HepG2 (cell line): ENCODE data around the gene JMJD6. TPM values are rescaled to one million over a fixed set of nuclear protein-coding genes. Genes with fewer than 3 reads are reported as not detected.

Source experiments
- FOXP1 ChIP-seq, 2 experiments: fragments of 450-650 bp in 1 of 2; IDR thresholded peaks; 2 replicates each; pipeline ENCODE4 v1.6.1; 2017 to 2018; ENCODE audit warnings: antibody characterized with exemption in 1 of 2
- HNRNPLL ChIP-seq: fragments of 200-400 bp; formaldehyde crosslinking; IDR thresholded peaks from 2 replicates; pipeline ENCODE4 v1.6.1; 2017; ENCODE audit warnings: mild to moderate bottlenecking, low read depth, low read length; ENCODE audit not compliant: poor library complexity, severe bottlenecking
- JUNB ChIP-seq: sonication (generic); formaldehyde crosslinking; IDR thresholded peaks from 2 replicates; pipeline ENCODE4 v1.8.0; 2022; ENCODE audit warnings: missing genetic modification reagents, mild to moderate bottlenecking, borderline replicate concordance
- NFYB ChIP-seq: sonication (generic); formaldehyde crosslinking; IDR thresholded peaks from 2 replicates; pipeline ENCODE4 v1.4.0; 2020; ENCODE audit warnings: missing genetic modification reagents
- PITX1 ChIP-seq: sonication (generic); formaldehyde crosslinking; IDR thresholded peaks from 2 replicates; pipeline ENCODE4 v1.5.1; 2020; ENCODE audit warnings: mild to moderate bottlenecking, missing genetic modification reagents
- POLR2AphosphoS2 ChIP-seq: IDR thresholded peaks from 2 replicates; pipeline ENCODE4 v1.6.1; 2011; ENCODE audit warnings: low read depth, low read length, improper control_type of control experiment
- XBP1 ChIP-seq: sonication (generic); formaldehyde crosslinking; IDR thresholded peaks from 2 replicates; pipeline ENCODE4 v1.5.0; 2020; ENCODE audit warnings: missing genetic modification reagents
- ZNF292 ChIP-seq: sonication (generic); formaldehyde crosslinking; IDR thresholded peaks from 2 replicates; pipeline ENCODE4 v1.8.1; 2022; ENCODE audit warnings: mild to moderate bottlenecking, low read depth, missing genetic modification reagents, borderline replicate concordance
- ZNF567 ChIP-seq: sonication (generic); formaldehyde crosslinking; IDR thresholded peaks from 2 replicates; pipeline ENCODE4 v1.8.1; 2023; ENCODE audit warnings: mild to moderate bottlenecking, missing genetic modification reagents, borderline replicate concordance
- ZNF747 ChIP-seq: sonication (generic); formaldehyde crosslinking; IDR thresholded peaks from 2 replicates; pipeline ENCODE4 v1.8.1; 2023; ENCODE audit warnings: missing genetic modification reagents, mild to moderate bottlenecking, borderline replicate concordance
- polyA plus RNA-seq, 8 experiments: library from polyadenylated mRNA; depleted of rRNA in 3 of 8; stranded (reverse) in 7 of 8; unstranded in 1 of 8; fragments of >200 nt; fragmentation: Illumina TruSeq in 4 of 8; extraction: Trizol in 4 of 8; gene quantifications; 2 replicates each; pipeline versions ENCODE4 v1.2.1 to v1.2.3, GENCODE V29; 2011 to 2016; ENCODE audit warnings: low read depth in 4 of 8, missing spikeins in 1 of 8, mixed read lengths in 1 of 8; ENCODE audit not compliant: insufficient read depth in 1 of 8
- total RNA-seq, 5 experiments: library from RNA; depleted of rRNA; stranded (reverse); fragments of >200 nt; fragmentation: Illumina TruSeq; extraction: Trizol; gene quantifications; 2 replicates each; pipeline ENCODE4 v1.2.3, GENCODE V29; 2016; ENCODE audit warnings: low read depth in 1 of 5
- TF ChIP-seq, protein P1 (sequence below): sonication (generic); formaldehyde crosslinking; conservative IDR thresholded peaks from 2 replicates; pipeline ENCODE4 v1.8.0; 2022; ENCODE audit warnings: mild to moderate bottlenecking, moderate library complexity, missing genetic modification reagents
- TF ChIP-seq, protein P2 (sequence below): IDR thresholded peaks from 2 replicates; pipeline ENCODE4 v1.6.1; 2016; ENCODE audit warnings: low read depth, control low read depth
- TF ChIP-seq, protein P3 (sequence below): IDR thresholded peaks from 2 replicates; pipeline ENCODE4 v1.6.1; 2016; ENCODE audit warnings: mild to moderate bottlenecking
- TF ChIP-seq, protein P4 (sequence below): sonication (generic); formaldehyde crosslinking; IDR thresholded peaks from 2 replicates; pipeline ENCODE4 v1.5.0; 2020; ENCODE audit warnings: mild to moderate bottlenecking, missing genetic modification reagents, borderline replicate concordance
- TF ChIP-seq, protein P5 (sequence below): sonication (generic); formaldehyde crosslinking; IDR thresholded peaks from 2 replicates; pipeline ENCODE4 v1.5.1; 2020; ENCODE audit warnings: mild to moderate bottlenecking, missing genetic modification reagents

Gene JMJD6
- total and polyA plus RNA-seq, 2 of the 13 experiments (the other 11 are each of a cell fraction or from before 2014, with no cell fraction given): 33.6 to 41.0 TPM

DNA sequence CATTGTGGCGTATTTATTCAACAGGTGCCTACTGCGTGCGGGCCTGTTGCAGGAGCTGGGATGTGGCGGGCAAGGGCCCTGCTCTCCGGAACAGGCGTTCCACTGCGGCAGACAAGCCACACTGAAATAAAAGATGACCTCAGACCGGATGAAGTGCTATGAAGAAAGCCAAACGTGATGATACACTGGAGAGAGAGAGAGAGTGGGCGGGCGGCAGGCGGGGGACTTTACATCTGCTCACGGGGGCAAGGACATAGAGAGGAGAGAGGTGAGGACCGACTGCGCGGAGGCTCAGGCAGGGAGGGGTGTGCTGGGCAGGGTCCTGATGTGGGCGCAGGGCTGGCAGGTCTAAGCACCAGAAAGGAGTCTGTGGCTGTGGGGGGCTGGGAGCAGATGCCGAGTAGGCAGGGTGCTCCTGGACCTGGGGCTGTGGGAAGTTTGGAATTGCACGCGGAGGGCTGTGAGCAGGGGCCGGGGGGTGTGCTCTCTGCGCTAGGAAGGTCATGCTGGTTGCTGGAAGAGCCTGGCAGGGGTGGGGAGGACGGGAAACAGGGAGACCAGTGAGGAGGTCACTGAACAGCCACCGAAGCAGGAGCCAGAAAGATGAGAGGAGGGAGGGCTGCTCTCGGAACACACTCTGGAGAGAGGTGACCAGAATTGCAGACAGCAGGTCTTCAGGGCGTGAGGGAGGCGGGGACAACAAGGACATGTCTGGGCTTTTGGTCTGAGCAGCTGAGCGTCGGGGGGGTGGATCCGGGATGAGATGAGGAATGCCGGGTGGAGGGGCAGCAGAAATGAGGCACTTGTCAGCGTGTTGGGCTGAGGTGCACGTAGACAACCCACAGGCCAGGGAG is 25.6 kb downstream of the JMJD6 start (continued):
- TF ChIP-seq ZNF292 (peak; percentile 79; the same call in 1 of the 2 replicates), PITX1 (CRISPR knock-in tag) (peak; percentile 54; the same call in 1 of the 2 replicates), ZNF567 (peak; percentile 21; the same call in 1 of the 2 replicates), XBP1 (CRISPR knock-in tag) (no peak), POLR2AphosphoS2 (no peak), HNRNPLL (no peak), ZNF747 (CRISPR knock-in tag) (peak; percentile 45; the same call in 1 of the 2 replicates), NFYB (CRISPR knock-in tag) (no peak), FOXP1 (IDR thresholded peaks at IDR 0.05) (no peak), FOXP1 (CRISPR knock-in tag; IDR thresholded peaks at IDR 0.05) (peak; percentile 56), JUNB (no peak)
- TF ChIP-seq, protein P1, sequence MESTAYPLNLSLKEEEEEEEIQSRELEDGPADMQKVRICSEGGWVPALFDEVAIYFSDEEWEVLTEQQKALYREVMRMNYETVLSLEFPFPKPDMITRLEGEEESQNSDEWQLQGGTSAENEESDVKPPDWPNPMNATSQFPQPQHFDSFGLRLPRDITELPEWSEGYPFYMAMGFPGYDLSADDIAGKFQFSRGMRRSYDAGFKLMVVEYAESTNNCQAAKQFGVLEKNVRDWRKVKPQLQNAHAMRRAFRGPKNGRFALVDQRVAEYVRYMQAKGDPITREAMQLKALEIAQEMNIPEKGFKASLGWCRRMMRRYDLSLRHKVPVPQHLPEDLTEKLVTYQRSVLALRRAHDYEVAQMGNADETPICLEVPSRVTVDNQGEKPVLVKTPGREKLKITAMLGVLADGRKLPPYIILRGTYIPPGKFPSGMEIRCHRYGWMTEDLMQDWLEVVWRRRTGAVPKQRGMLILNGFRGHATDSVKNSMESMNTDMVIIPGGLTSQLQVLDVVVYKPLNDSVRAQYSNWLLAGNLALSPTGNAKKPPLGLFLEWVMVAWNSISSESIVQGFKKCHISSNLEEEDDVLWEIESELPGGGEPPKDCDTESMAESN (CRISPR knock-in tag): peak; percentile 81; the same call in 1 of the 2 replicates
- TF ChIP-seq, protein P2, sequence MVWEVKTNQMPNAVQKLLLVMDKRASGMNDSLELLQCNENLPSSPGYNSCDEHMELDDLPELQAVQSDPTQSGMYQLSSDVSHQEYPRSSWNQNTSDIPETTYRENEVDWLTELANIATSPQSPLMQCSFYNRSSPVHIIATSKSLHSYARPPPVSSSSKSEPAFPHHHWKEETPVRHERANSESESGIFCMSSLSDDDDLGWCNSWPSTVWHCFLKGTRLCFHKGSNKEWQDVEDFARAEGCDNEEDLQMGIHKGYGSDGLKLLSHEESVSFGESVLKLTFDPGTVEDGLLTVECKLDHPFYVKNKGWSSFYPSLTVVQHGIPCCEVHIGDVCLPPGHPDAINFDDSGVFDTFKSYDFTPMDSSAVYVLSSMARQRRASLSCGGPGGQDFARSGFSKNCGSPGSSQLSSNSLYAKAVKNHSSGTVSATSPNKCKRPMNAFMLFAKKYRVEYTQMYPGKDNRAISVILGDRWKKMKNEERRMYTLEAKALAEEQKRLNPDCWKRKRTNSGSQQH (CRISPR knock-in tag): 0 out of 2 replicates have a peak, but pooled peaks have one; percentile 19
- TF ChIP-seq, protein P3, sequence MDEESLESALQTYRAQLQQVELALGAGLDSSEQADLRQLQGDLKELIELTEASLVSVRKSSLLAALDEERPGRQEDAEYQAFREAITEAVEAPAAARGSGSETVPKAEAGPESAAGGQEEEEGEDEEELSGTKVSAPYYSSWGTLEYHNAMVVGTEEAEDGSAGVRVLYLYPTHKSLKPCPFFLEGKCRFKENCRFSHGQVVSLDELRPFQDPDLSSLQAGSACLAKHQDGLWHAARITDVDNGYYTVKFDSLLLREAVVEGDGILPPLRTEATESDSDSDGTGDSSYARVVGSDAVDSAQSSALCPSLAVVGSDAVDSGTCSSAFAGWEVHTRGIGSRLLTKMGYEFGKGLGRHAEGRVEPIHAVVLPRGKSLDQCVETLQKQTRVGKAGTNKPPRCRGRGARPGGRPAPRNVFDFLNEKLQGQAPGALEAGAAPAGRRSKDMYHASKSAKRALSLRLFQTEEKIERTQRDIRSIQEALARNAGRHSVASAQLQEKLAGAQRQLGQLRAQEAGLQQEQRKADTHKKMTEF (CRISPR knock-in tag): peak; percentile 62
- TF ChIP-seq, protein P4, sequence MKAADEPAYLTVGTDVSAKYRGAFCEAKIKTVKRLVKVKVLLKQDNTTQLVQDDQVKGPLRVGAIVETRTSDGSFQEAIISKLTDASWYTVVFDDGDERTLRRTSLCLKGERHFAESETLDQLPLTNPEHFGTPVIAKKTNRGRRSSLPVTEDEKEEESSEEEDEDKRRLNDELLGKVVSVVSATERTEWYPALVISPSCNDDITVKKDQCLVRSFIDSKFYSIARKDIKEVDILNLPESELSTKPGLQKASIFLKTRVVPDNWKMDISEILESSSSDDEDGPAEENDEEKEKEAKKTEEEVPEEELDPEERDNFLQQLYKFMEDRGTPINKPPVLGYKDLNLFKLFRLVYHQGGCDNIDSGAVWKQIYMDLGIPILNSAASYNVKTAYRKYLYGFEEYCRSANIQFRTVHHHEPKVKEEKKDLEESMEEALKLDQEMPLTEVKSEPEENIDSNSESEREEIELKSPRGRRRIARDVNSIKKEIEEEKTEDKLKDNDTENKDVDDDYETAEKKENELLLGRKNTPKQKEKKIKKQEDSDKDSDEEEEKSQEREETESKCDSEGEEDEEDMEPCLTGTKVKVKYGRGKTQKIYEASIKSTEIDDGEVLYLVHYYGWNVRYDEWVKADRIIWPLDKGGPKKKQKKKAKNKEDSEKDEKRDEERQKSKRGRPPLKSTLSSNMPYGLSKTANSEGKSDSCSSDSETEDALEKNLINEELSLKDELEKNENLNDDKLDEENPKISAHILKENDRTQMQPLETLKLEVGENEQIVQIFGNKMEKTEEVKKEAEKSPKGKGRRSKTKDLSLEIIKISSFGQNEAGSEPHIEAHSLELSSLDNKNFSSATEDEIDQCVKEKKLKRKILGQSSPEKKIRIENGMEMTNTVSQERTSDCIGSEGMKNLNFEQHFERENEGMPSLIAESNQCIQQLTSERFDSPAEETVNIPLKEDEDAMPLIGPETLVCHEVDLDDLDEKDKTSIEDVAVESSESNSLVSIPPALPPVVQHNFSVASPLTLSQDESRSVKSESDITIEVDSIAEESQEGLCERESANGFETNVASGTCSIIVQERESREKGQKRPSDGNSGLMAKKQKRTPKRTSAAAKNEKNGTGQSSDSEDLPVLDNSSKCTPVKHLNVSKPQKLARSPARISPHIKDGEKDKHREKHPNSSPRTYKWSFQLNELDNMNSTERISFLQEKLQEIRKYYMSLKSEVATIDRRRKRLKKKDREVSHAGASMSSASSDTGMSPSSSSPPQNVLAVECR (CRISPR knock-in tag): no peak; the same call in 1 of the 2 replicates
- TF ChIP-seq, protein P5, sequence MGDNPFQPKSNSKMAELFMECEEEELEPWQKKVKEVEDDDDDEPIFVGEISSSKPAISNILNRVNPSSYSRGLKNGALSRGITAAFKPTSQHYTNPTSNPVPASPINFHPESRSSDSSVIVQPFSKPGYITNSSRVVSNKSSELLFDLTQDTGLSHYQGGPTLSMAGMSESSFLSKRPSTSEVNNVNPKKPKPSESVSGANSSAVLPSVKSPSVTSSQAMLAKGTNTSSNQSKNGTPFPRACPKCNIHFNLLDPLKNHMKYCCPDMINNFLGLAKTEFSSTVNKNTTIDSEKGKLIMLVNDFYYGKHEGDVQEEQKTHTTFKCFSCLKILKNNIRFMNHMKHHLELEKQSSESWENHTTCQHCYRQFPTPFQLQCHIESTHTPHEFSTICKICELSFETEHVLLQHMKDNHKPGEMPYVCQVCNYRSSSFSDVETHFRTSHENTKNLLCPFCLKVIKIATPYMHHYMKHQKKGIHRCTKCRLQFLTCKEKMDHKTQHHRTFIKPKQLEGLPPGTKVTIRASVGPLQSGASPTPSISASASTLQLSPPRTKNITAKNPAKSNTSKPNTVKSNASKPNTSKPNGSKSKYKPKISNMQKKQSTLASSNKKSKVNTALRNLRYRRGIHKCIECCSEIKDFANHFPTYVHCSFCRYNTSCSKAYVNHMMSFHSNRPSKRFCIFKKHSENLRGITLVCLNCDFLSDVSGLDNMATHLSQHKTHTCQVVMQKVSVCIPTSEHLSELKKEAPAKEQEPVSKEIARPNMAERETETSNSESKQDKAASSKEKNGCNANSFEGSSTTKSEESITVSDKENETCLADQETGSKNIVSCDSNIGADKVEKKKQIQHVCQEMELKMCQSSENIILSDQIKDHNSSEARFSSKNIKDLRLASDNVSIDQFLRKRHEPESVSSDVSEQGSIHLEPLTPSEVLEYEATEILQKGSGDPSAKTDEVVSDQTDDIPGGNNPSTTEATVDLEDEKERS (CRISPR knock-in tag): 0 out of 2 replicates have a peak, but pooled peaks have one; percentile 48
